Peyer's patch (tissue), 4 donors: ENCODE results near the gene UHRF1.

ENCODE experiments used
- CTCF ChIP-seq, 6 experiments: fragments of 450-650 bp in 4 of 6; fragments of 200-600 bp in 2 of 6; sonication (generic) in 1 of 6; IDR thresholded peaks; one replicate each; pipeline ENCODE4 v1.5.1; 2017 to 2019; ENCODE audit warnings: antibody characterized with exemption in 6 of 6, mild to moderate bottlenecking in 3 of 6, moderate library complexity in 1 of 6
- POLR2A ChIP-seq, 2 donors: fragments of 450-650 bp; IDR thresholded peaks; one replicate each; pipeline ENCODE4 v1.5.1; 2017; ENCODE audit warnings: antibody characterized with exemption in 2 of 2, mild to moderate bottlenecking in 2 of 2, moderate library complexity in 2 of 2

GRCh38 chr19:5005096-5005495 lies 95.8 kb downstream of the UHRF1 start:
- TF ChIP-seq CTCF (IDR thresholded peaks at IDR 0.05): no peak
- TF ChIP-seq POLR2A (IDR thresholded peaks at IDR 0.05): no peak
